Neural cell (in vitro differentiated cells): ENCODE data around the gene NRDC. TPM values are rescaled to one million over a fixed set of nuclear protein-coding genes. Genes with fewer than 3 reads are reported as not detected.

Experiments
- H2AFZ ChIP-seq: fragments of 200-600, 300-800 bp; sonication (generic), shearing (Covaris generic); 2 replicates; pipeline ENCODE4 v1.6.0; 2014; ENCODE audit warnings: low read depth, mild to moderate bottlenecking, antibody characterized with exemption, low read length, moderate library complexity
- H3F3A ChIP-seq: fragments of 200-600 bp; shearing (Covaris generic); 2 replicates; pipeline ENCODE4 v1.6.1; 2016; ENCODE audit warnings: mild to moderate bottlenecking, moderate library complexity, mixed read lengths, antibody characterized with exemption, low read length; ENCODE audit not compliant: insufficient read depth, poor library complexity, severe bottlenecking
- H3K27ac ChIP-seq: fragments of 200-600, 300-800 bp; sonication (generic), shearing (Covaris generic); 2 replicates; pipeline ENCODE4 v1.5.1; 2014; ENCODE audit warnings: mild to moderate bottlenecking, low read length, moderate library complexity
- H3K27me3 ChIP-seq: fragments of 300-800, 200-600 bp; sonication (generic), shearing (Covaris generic); 2 replicates; pipeline ENCODE4 v1.6.0; 2014; ENCODE audit warnings: mild to moderate bottlenecking, low read depth, low read length, moderate library complexity; ENCODE audit not compliant: insufficient read depth
- H3K36me3 ChIP-seq: fragments of 300-800, 200-600 bp; sonication (generic), shearing (Covaris generic); 2 replicates; pipeline ENCODE4 v1.5.1; 2014; ENCODE audit warnings: mild to moderate bottlenecking, antibody characterized with exemption, low read length, moderate library complexity; ENCODE audit not compliant: insufficient read depth
- H3K4me2 ChIP-seq: fragments of 300-800, 200-600 bp; sonication (generic), shearing (Covaris generic); 2 replicates; pipeline ENCODE4 v1.6.0; 2014; ENCODE audit warnings: mild to moderate bottlenecking, low read length
- H3K4me3 ChIP-seq: fragments of 300-800, 200-600 bp; sonication (generic), shearing (Covaris generic); 2 replicates; pipeline ENCODE4 v1.5.1; 2014; ENCODE audit warnings: mild to moderate bottlenecking, low read length, moderate library complexity
- H3K79me2 ChIP-seq: fragments of 200-600 bp; shearing (Covaris generic); replicated peaks from 2 replicates; pipeline ENCODE4 v1.6.0; 2014; ENCODE audit warnings: mild to moderate bottlenecking, low read length, moderate library complexity; ENCODE audit not compliant: insufficient read depth
- H3K9ac ChIP-seq: fragments of 300-800, 200-600 bp; sonication (generic), shearing (Covaris generic); 2 replicates; pipeline ENCODE4 v1.6.1; 2016; ENCODE audit warnings: mild to moderate bottlenecking, low read length, mixed read lengths
- H3K9me2 ChIP-seq: fragments of 200-600 bp; shearing (Covaris generic); 2 replicates; pipeline ENCODE4 v1.6.1; 2016; ENCODE audit warnings: mild to moderate bottlenecking, low read length, mixed read lengths; ENCODE audit not compliant: insufficient read depth
- H3K9me3 ChIP-seq: fragments of 200-600, 300-800 bp; sonication (generic), shearing (Covaris generic); 2 replicates; pipeline ENCODE4 v1.6.1; 2016; ENCODE audit warnings: mild to moderate bottlenecking, mixed run types, low read length, moderate library complexity, mixed read lengths
- H4K20me1 ChIP-seq: fragments of 200-600 bp; shearing (Covaris generic); 2 replicates; pipeline ENCODE4 v1.6.1; 2016; ENCODE audit warnings: mild to moderate bottlenecking, mixed run types; ENCODE audit not compliant: insufficient read depth
- EP300 ChIP-seq: fragments of 450-650 bp; conservative IDR thresholded peaks from 2 replicates; pipeline ENCODE4 v1.6.1; 2014; ENCODE audit warnings: antibody characterized with exemption, mild to moderate bottlenecking, moderate library complexity; ENCODE audit not compliant: poor library complexity, severe bottlenecking
- EZH2 ChIP-seq: fragments of 200-600, 300-800 bp; shearing (Covaris generic), sonication (generic); IDR thresholded peaks from 2 replicates; pipeline ENCODE4 v1.6.1; 2014; ENCODE audit warnings: antibody characterized with exemption, low read length, borderline replicate concordance, mild to moderate bottlenecking; ENCODE audit not compliant: insufficient read depth, poor library complexity, severe bottlenecking
- MXI1 ChIP-seq: fragments of 450-650 bp; conservative IDR thresholded peaks from 2 replicates; pipeline ENCODE4 v1.6.1; 2014; ENCODE audit warnings: antibody characterized with exemption, mild to moderate bottlenecking; ENCODE audit not compliant: poor library complexity, severe bottlenecking
- POLR2AphosphoS5 ChIP-seq: IDR thresholded peaks from 2 replicates; pipeline ENCODE4 v1.6.1; 2012
- RAD21 ChIP-seq: fragments of 450-650 bp; conservative IDR thresholded peaks from 2 replicates; pipeline ENCODE4 v1.6.1; 2014; ENCODE audit warnings: antibody characterized with exemption, mild to moderate bottlenecking, moderate library complexity
- SMC3 ChIP-seq: fragments of 450-650 bp; conservative IDR thresholded peaks from 2 replicates; pipeline ENCODE4 v1.6.1; 2014; ENCODE audit warnings: antibody characterized with exemption, mild to moderate bottlenecking, moderate library complexity; ENCODE audit not compliant: poor library complexity
- TAF1 ChIP-seq: IDR thresholded peaks from 2 replicates; pipeline ENCODE4 v1.6.1; 2012; ENCODE audit warnings: low read depth
- polyA plus RNA-seq: library from polyadenylated mRNA; depleted of rRNA; stranded (reverse); fragments of >200 nt; gene quantifications from 2 replicates; pipeline ENCODE4 v1.2.3, GENCODE V29; 2014
- TF ChIP-seq, protein P1 (sequence below): fragments of 450-650 bp; IDR thresholded peaks from 2 replicates; pipeline ENCODE4 v1.5.1; 2014; ENCODE audit warnings: antibody characterized with exemption, mild to moderate bottlenecking, moderate library complexity; ENCODE audit not compliant: poor library complexity, severe bottlenecking
- TF ChIP-seq, protein P2 (sequence below): IDR thresholded peaks from 2 replicates; pipeline ENCODE4 v1.6.1; 2012; ENCODE audit warnings: borderline replicate concordance

NRDC gene
- polyA plus RNA-seq, 1 donor from 2014 or later, result 114 TPM

DNA sequence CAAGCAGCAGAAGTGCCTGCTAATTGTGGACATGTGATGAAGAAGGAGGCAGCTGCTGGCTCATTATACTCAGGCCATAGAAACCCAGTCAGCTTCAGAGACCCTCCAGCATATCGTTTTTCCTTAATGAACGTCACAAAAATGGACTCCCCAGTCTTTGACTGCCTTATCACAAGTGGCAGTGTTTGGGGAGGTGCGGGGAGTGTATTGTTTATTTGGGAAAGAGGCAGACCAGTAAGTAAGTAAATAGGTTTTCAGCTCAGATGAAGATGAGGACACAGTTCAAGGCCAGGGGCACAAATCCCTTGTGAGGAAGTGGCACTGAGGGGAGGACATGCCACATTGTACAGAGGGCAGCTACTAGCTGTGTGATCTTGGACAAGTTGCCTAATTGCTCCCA, 43.5 kb upstream of the NRDC start:
- TF ChIP-seq TAF1 (no peak), POLR2AphosphoS5 (no peak), EZH2 (no peak), MXI1 (no peak), RAD21 (no peak), SMC3 (no peak), EP300 (no peak)
- TF ChIP-seq, protein P1, sequence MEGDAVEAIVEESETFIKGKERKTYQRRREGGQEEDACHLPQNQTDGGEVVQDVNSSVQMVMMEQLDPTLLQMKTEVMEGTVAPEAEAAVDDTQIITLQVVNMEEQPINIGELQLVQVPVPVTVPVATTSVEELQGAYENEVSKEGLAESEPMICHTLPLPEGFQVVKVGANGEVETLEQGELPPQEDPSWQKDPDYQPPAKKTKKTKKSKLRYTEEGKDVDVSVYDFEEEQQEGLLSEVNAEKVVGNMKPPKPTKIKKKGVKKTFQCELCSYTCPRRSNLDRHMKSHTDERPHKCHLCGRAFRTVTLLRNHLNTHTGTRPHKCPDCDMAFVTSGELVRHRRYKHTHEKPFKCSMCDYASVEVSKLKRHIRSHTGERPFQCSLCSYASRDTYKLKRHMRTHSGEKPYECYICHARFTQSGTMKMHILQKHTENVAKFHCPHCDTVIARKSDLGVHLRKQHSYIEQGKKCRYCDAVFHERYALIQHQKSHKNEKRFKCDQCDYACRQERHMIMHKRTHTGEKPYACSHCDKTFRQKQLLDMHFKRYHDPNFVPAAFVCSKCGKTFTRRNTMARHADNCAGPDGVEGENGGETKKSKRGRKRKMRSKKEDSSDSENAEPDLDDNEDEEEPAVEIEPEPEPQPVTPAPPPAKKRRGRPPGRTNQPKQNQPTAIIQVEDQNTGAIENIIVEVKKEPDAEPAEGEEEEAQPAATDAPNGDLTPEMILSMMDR, result no peak
- TF ChIP-seq, protein P2, sequence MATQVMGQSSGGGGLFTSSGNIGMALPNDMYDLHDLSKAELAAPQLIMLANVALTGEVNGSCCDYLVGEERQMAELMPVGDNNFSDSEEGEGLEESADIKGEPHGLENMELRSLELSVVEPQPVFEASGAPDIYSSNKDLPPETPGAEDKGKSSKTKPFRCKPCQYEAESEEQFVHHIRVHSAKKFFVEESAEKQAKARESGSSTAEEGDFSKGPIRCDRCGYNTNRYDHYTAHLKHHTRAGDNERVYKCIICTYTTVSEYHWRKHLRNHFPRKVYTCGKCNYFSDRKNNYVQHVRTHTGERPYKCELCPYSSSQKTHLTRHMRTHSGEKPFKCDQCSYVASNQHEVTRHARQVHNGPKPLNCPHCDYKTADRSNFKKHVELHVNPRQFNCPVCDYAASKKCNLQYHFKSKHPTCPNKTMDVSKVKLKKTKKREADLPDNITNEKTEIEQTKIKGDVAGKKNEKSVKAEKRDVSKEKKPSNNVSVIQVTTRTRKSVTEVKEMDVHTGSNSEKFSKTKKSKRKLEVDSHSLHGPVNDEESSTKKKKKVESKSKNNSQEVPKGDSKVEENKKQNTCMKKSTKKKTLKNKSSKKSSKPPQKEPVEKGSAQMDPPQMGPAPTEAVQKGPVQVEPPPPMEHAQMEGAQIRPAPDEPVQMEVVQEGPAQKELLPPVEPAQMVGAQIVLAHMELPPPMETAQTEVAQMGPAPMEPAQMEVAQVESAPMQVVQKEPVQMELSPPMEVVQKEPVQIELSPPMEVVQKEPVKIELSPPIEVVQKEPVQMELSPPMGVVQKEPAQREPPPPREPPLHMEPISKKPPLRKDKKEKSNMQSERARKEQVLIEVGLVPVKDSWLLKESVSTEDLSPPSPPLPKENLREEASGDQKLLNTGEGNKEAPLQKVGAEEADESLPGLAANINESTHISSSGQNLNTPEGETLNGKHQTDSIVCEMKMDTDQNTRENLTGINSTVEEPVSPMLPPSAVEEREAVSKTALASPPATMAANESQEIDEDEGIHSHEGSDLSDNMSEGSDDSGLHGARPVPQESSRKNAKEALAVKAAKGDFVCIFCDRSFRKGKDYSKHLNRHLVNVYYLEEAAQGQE, result no peak
- Histone ChIP-seq H3K9me3 (no peaks in the 10 kb centered on the region), H3K27ac (no peak overlapping the region), H3K79me2 (no peaks in the 10 kb centered on the region), H3F3A (no peaks in the 10 kb centered on the region), H3K4me3 (no peak overlapping the region), H3K9ac (no peak overlapping the region), H3K36me3 (no peaks in the 10 kb centered on the region), H4K20me1 (no peaks in the 10 kb centered on the region), H2AFZ (no peak overlapping the region), H3K27me3 (no peaks in the 10 kb centered on the region), H3K4me2 (no peak overlapping the region), H3K9me2 (no peaks in the 10 kb centered on the region)

GRCh38 chr1:51920130-51920529, 41.6 kb upstream of the NRDC start:
- H3K27ac ChIP-seq, result no peak overlapping the region
- no peaks in the 10 kb centered on the region for H3K36me3 ChIP-seq
- no peaks in the 10 kb centered on the region for H3K9me3 ChIP-seq
- H3K9ac ChIP-seq, result no peak overlapping the region
- H3K27me3 ChIP-seq, result no peaks in the 10 kb centered on the region
- H3K4me2 ChIP-seq, result no peak overlapping the region
- no peak overlapping the region for H3K4me3 ChIP-seq
- no peak overlapping the region for H2AFZ ChIP-seq
- H3K79me2 ChIP-seq, result no peaks in the 10 kb centered on the region
- H3F3A ChIP-seq, result no peaks in the 10 kb centered on the region
- TF ChIP-seq TAF1 (no peak), RAD21 (no peak), EZH2 (no peak), SMC3 (no peak), POLR2AphosphoS5 (no peak), MXI1 (no peak), EP300 (no peak)
- TF ChIP-seq, protein P1, result no peak
- TF ChIP-seq, protein P2, result no peak
- no peaks in the 10 kb centered on the region for H4K20me1 ChIP-seq
- no peaks in the 10 kb centered on the region for H3K9me2 ChIP-seq
